AG08396 (cell line): ENCODE measurements around the gene BCAS4.

Experiments used
- DNase-seq: peaks from one replicate; pipeline ENCODE4 v3.0.0; 2012; ENCODE audit warnings: low spot score, mixed read lengths

Gene BCAS4

GRCh38 chr20:50911716-50912115 lies 116.9 kb downstream of the BCAS4 start:
- DNase-seq, result no peak

- peak; percentile 40 for DNase-seq
These were observed 119.0 kb downstream of the BCAS4 start for GRCh38 chr20:50913690-50914375.

- DNase-seq, result no peak
These were observed 120.6 kb downstream of the BCAS4 start for GRCh38 chr20:50915424-50915823.

GRCh38 chr20:50916257-50916656 lies 121.4 kb downstream of the BCAS4 start:
- DNase-seq, result peak; percentile 31

GRCh38 chr20:50916934-50917333 lies 122.1 kb downstream of the BCAS4 start:
- no peak for DNase-seq

GRCh38 chr20:50918403-50918802 lies 123.5 kb downstream of the BCAS4 start:
- DNase-seq, result no peak

- DNase-seq, result peak; percentile 49
These were observed 124.7 kb downstream of the BCAS4 start for GRCh38 chr20:50919567-50919966.

GRCh38 chr20:50920997-50921396 lies 126.1 kb downstream of the BCAS4 start:
- DNase-seq, result no peak

GRCh38 chr20:50921803-50922501 lies 127.1 kb downstream of the BCAS4 start:
- DNase-seq, result no peak

GRCh38 chr20:50924261-50924920 lies 129.5 kb downstream of the BCAS4 start:
- DNase-seq, result no peak

- no peak for DNase-seq
These were observed 131.7 kb downstream of the BCAS4 start for GRCh38 chr20:50926530-50926929.
